HUDEP-2 (cell line): ENCODE results near the gene SLC8B1.
"Not testable (repeated sequence)": the region's sequence is repeated elsewhere in the genome, so short reads cannot be mapped to it uniquely, and the experiment has no call there.

Experiments used
- DNase-seq, 76 experiments: peaks; one replicate each; lab custom pipeline; 2025; ENCODE audit not compliant: unreplicated experiment in 76 of 76; lab: John Stamatoyannopoulos, UW

The SLC8B1 gene

DNA sequence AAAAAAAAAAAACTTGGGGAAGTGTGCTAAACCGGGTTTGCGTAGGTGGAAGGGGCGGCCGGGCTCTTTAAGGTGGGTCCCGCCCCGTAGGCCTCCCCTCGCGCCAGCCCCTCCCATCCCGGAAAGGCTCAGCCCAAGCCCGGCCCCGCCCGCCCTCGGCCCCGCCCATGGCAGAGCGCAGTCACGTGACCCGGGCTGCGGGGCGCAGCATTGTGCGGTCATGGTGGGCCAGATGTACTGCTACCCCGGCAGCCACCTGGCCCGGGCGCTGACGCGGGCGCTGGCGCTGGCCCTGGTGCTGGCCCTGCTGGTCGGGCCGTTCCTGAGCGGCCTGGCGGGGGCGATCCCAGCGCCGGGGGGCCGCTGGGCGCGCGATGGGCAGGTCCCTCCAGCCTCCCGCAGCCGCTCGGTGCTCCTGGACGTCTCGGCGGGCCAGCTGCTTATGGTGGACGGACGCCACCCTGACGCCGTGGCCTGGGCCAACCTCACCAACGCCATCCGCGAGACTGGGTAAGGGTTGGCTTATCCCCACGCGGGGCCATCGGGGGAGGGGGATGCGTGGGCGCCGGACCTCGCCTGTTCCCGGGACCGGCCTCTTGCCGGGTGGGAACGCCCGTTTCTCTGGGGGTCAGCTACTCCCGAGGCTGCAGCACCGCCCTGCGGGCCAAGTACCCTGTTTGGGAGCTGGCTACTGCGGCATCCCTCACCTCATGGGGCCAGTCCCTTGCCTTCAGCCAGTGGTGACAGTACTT is 23.6 kb upstream of the SLC8B1 start, which contains the start of gene PLBD2:
Gene PLBD2, plus strand, starts transcription at position 207 of the 752 bp plus-strand sequence. Its CDS starts 14 bp downstream, at position 221.
- peak in 75 of 76 experiments; percentile 34 to 95 (median 87) for DNase-seq

DNA sequence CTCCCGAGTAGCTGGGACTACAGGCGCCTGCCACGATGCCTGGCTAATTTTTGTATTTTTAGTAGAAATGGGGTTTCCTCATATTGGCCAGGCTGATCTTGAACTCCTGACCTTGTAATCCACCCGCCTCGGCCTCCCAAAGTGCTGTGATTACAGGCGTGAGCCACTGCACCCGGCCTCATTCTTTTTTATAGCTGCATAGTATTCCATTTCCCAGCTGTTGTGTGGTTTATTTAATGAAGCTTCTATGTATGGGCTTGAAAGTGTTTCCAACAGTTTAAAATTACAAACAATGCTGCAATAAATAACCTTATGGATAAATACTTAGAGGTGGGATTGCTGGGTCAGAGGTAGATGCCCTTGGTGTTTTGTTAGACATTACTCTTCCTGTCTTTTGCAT is 19.3 kb upstream of the SLC8B1 start:
- DNase-seq = not testable (repeated sequence)

DNA sequence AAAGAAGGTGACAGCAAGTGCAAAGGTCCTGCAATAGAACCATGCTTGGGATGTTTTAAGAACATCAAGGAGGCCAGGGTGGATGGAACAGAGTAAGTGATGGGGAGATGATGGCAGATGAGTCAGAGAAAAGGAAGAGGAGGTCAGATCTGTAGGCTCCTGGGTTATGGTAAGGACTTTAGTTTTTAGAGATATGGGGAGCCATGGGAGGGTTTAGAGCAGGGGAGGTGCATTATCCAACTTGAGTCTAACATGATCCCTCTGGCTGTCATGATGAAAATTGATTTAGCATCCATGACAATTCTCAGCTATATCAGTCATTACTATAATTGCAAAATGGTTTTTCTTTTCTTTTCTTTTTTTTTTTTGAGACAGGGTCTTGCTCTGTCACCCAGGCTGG is 16.2 kb upstream of the SLC8B1 start:
- no peak for DNase-seq

DNA sequence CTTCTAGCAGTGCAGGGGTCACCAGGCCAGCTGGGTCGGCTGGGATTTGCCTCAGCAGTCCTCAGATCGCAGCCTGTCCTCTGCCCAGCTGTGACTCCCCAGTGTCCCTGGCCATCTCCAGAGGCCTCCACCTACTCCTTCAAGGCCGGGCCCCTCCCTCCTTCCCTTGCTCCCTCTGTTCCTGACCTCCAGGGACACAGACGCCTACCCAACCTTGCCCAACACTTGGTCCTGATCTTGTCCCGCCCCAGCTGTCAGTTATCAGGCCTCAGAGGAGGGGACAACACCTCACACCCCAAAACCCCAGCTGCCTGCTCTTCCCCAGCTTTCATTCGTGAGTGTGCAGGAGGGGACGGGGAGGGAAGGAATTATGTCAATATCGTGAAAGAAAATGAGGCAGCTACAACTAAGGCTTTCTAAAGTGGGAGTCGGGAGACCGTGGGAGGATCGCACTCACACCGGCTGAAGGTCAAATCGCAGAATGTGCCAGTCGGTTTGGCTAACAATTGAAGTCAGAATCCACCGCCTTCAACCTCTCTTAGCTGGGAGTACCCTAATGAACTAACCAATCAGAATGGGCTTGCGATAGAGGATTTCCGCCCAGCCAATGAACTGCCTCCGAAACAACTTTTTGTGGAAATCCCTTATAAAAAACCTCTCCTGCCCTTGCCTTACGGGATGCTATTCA is 14.1 kb upstream of the SLC8B1 start:
- DNase-seq = no peak

DNA sequence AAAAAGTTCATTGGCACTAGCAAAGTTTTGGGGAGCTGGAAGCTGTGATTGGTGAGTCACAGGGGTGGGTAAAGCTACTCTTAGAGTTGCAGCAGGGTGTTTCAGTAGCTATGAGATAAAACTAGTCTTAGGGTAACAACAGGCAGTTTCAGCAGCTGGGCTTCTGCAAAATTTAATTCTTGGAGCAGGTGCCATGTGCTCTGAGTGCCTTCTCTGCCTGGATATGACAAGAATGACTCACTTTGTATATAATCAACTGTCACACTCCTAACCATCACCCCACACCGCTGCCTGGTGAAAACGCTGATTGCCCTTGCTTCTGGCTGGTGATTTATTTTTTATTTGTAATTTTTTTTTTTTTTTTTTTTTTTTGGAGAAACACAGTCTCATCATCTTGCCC is 13.0 kb upstream of the SLC8B1 start:
- peak in 47 of 76 experiments; percentile 9 to 80 (median 39) for DNase-seq

DNA sequence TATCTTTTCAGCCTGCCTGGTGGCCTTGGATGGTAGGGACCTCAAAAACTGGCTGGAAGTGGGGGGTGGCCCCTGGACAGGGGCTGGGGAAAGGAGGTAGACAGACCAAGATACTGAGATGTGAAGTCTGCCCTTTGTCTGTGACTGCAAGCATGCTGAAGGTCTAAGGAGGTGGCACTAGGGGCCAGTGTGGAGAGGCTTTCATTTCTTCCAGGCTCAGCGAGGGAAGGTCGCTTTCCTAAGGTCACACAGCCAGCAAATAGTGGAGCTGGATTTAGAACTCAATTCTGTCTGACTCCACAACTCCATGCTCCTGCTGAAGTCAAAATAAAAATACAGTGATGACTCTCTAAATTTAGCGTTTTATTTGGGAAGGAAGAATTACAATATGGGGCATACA is 12.2 kb upstream of the SLC8B1 start:
- DNase-seq = no peak

DNA sequence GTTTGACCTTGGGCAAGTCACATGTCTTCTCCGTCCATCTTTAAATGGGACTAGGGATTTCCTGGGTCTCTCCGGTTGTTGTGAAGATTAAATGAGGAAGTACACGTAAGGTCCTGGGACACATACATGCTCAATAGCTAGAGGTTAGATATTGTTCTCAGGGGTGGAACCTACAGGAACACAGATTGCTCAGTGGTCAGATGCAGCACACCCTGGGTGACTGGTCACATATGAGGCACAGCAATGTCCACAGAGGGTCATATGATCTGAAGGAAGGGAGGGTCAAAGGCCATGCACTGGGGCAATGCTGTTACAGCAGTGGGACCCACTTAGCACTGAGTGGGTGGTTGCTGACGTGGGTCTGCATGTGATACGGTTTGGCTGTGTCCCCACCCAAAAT is 11.4 kb upstream of the SLC8B1 start:
- DNase-seq = no peak

DNA sequence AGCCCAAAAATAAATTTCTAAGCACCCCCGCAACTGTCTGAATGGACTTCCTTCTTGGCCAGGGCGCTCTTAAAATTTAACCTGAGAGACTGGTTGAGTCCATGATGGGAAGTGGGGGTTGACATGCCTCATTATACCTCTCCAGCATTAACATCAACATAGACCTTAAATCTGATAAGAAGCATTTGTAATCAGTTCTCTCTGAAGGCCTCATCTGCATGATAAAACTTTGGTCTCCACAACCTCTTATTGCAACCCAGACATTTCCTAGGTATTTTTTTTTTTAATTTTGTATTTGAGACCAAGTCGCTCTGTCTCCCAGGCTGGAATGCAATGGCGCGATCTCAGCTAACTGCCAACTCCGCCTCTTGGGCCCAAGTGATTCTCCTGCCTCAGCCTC is 10.4 kb upstream of the SLC8B1 start:
- DNase-seq = no peak

DNA sequence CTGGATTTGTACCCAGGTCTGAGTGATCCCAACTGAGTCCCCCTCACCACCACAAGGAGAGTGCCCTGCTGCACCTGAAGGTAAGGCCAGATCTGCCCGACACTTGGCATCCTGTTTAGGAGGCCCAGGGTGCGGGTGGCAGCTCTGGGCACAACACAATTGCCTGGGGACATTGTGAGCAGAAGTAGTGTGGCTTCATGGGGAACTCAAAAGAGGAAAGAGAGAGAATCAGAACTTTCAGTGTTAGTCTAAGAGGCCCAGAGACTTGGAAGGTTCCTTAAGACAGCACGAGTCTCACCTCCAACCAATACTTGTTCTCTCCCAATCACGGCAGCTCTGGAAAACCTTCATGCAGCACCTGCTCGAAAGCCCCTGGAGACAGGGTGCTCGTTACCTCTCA is 6.6 kb upstream of the SLC8B1 start:
- no peak for DNase-seq

DNA sequence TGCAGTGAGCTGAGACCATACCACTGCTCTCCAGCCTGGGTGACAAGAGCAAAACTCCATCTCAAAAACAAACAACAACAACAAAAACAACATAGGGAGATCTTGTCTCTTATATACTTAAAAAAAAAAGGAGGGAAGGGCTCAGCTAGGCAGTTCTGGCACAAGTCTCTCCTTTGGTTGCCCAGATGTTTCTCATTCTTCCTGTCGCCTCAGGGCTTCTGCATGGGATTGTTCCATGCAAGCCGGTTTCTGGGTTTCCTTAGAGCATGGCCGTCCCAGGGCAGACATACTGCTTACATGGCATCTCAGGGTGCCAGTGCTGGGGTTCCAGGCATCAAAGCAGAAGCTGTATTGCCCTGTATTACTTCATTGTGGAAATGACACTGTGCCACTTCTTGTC is 5.2 kb upstream of the SLC8B1 start:
- no peak for DNase-seq

DNA sequence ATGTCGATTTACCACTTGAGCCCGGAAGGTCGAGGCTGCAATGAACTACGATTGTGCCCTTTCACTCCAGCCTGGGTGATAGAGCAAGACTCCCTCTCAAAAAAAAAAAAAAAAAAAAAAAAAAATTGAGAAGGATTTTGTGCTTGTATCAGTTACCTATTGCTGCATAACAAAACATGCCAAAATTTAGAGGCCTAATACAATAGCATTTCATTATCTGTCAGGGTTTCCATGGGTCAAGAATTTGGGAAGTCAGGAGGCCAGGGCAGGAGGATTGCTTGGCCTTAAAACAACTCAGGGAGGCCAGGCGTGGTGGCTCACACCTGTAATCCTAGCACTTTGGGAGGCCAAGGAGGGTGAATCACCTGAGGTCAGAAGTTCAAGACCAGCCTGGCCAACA is 4.6 kb upstream of the SLC8B1 start:
- no peak for DNase-seq

DNA sequence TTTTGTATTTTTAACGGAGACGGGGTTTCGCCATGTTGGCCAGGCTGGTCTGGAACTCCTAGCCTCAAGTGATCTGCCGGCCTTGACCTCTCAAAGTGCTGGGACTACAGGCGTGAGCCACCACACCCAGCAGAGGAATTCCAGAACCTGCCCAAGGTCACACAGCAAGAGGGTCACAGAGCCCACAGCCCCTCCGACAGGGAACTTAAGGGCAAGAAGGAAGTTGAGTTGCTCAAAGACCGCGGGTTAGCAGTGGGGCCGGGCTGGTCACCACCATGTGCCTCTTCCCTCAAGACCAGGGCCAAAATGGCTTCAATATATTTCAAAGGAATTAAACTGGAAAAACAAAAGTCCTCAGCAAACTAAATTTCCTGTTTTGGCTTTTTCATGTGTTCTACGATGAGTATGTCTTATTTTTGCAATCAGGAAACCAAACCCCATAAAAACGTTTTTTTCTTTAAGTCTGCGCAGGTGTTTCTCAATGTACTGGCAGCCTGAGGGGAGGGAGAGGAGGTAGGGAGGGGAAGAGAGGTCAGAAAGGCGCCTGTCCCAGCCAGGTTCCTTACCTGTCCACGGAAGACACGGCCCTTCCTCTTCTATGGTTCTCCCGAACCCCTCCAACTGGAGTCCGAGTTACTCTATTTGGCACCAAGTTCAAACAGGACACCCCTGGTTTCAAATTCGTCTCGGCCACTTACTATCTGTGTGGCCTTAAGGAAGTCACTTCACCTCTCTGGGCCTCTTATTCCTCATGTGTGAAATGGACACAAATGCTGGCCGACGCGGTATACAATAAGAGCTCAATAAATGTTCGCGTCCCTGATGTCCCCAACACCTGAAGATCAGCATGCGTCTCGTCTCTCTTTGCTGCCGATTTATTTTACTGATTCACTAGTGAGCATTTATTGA is 778 bp downstream of the SLC8B1 start:
- DNase-seq = peak in 6 of 76 experiments; percentile 5 to 46 (median 20)

DNA sequence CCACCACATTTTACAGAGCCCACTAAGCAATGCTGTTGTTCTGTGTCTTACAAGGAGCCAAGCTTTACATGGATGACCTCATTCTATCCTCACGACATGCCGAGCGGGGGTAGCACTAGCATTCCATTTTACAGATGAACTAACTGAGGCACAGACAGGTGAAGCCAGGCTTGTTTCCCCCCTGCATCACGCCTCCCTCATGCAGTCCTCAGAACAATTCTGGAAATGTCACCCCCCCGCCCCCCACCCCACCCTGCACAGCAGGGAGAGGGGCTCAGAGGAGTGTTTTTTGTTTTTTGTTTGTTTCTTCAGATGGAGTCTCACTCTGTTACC is 1.5 kb downstream of the SLC8B1 start:
- no peak for DNase-seq

DNA sequence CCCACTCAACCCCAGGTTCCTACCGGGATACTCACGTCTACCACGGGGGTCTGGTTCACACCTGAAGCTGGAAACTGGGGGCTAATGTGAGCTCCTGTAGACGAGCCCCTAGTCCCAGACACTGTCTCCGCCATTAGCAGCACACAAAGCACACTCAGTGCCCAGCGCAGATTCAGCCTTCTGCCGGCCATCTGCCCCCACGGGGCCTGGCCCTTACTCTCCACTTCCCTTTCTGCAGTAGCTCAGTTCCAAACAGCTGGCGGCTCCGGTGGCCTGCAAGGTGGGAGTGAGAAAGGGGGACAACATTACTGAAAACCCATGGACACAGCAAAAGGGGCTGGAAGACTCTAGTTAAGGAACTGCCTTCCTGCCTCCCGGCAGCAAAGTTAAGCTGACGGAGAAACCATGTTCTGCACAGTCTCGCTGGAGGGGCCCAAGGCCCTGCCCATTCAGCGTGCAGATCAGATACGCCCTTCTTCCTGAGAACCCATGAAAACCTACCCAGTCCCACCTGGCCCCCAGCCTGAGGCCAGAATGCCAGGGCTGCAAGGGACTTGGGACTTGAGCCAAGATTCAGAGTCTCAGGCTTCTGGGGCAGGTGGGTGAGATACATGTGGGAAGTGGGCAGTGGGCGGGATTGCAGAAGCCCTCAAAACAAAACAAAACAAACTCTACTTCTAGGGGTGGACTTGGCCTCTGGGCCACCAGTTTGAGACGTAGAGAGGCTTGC is 2.1 kb downstream of the SLC8B1 start:
- DNase-seq = no peak

DNA sequence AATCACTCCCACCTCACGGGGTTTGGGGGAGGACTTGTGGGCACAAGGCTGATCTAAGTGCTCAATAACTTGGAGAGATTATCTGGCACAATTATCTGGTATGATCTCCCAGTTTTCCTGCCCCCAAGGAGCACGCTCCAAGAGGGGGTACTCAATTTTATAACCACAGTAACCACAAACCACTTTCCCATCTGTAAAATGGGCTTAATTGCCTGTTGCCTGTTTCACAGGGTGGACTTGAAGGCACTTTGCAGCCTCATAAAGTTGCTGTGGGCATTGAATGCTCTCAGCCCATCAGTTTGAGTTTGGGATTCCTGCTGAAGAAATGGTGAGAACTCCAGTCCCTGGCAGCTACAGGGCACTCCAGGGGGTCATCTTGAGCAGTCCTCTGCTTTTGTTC is 4.4 kb downstream of the SLC8B1 start:
- DNase-seq = no peak

DNA sequence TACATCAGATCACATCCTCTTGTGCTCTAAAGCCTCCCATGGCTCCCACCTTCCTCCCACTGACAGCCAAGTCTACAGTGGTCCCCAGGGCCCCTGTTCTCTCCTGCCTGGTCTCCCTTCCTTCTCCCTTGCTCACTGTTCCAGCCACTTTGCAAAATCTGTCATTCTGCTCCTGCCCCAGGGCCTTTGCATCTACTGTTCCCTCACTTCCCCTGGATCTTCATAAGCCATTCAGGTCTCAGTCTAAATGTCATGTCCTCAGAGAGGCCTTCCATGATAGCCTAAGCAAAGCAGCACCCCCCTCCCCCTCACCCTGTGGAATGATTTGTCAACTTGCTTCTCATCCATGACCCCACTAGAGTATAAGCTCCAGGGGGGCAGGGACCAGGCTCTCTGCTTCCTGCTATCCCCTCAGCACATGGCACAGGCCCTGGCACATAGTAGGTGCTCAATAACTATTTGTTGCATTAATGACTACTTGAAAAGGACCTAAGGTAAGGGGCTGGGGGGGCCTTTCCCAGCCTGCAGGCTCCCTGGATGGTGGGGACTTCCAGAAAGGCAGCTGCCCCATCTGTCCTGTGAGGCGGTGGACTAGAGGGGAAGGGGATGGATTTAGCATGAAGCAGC is 5.0 kb downstream of the SLC8B1 start:
- no peak for DNase-seq

DNA sequence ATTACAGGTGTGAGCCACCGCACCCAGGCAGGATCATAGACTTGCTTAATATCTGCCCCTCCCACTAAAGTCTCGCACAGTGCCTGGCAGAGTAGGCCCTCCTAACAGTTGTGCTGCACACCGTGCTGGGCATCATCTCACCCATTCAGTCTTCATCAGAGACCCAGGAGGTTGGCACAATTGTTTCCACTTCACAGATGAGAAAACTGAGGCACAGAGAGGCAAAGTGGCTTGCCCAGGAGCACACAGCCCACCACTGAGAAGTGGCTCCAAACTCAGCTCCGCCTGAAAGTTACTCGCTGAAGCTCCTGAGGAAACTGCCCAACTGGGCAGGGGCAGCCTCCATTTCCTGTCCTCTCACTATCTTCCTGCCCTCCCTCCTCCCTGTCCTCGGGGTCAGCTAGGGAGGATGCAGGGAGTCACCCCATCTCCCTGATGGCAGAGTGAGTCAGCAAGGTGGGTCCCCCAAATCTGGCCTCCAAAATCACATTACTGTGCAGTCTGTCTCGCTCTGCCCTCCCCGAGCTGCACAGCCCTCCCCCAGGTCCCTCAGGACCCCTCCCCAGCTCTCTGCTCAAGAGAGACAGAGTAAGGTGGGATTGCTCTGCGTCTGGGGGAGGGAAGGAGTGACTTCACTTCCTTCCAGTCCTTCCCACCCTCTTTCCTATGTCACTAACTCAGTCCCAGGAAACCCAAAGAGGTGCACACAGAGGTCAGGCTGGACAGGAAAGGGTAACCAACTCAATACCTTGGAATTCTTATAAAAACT is 5.7 kb downstream of the SLC8B1 start:
- no peak for DNase-seq

DNA sequence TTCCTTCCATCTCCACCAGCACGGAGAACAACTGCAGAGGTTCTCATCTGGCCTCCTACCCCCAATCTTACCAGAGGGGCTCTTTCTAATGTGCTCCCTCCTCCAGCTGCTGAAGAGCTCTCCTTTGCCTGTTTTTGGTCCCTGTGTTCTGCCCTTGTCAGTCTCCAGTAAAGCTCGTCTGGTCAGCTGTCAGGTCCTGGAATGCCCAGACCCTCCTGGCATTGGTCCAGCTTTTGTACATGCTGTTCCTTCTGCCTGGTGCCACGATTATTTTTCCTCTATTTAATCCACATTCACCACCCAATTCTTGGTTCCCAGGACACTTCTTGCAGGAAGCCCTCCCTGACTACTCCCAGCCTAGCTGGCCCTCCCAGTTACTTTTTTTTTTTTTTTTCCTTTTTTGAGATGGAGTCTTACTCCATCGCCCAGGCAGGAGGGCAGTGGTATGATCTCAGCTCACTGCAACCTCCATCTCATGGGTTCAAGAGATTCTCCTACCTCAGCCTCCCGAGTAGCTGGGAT is 6.5 kb downstream of the SLC8B1 start:
- DNase-seq = no peak

DNA sequence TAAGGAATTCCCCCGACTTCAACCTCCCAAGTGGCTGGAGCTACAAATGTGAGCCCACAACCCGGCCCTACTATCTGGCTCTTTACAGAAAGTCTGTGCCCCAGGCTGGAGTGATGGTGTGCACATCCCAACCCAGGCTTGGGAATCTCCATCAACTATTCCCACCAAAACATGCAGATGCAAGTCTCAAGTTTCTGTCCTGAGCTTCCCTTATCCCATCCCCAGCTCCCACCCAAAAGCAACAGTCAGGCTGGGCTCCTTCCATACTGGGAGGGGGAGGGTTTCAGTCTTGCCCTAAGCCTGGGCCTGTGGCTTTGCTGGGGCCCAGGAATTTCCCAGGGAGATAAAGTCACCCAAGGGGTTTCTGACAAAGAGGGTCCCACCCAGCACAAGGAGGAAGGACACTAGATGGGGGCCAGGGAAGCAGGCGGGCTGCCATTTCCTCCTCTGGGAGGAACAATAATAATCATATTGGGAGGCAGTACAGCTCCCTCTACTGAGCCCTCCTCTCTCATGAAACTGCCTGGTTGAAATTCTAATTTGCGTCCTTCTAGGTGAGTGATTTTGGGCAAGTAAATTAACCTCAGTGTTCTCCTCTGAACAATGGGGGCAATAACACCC is 8.0 kb downstream of the SLC8B1 start:
- no peak for DNase-seq
